Epithelial cell of prostate (primary cell): ENCODE data around the gene SEMA4A.
"Not testable (repeated sequence)": the region's sequence is repeated elsewhere in the genome, so short reads cannot be mapped to it uniquely, and the experiment has no call there.

Experiments used
- DNase-seq: peaks from one replicate; pipeline ENCODE4 v3.0.0-alpha.2; 2011; ENCODE audit warnings: low read depth, low spot score
- H3K27ac ChIP-seq: fragments of 450-650 bp; 2 replicates; pipeline ENCODE4 v1.5.1; 2017; ENCODE audit warnings: mild to moderate bottlenecking

The SEMA4A gene

GRCh38 chr1:156153362-156153761 lies at the start of gene SEMA4A:
Gene SEMA4A, plus strand, starts transcription at chr1:156153585. Its CDS starts 994 bp downstream, at chr1:156154579.
- peak; percentile 37 for DNase-seq
- H3K27ac ChIP-seq, result peak within 1 kb of the TSS; percentile 41

- H3K27ac ChIP-seq, result peak overlapping the region; percentile 84
- DNase-seq, result no peak
Measured at GRCh38 chr1:156104065-156104810, 49.1 kb upstream of the SEMA4A start.

GRCh38 chr1:156104861-156105832 lies 48.2 kb upstream of the SEMA4A start:
- peak overlapping the region; percentile 84 for H3K27ac ChIP-seq
- no peak for DNase-seq

- no peak for DNase-seq
- H3K27ac ChIP-seq, result peak overlapping the region; percentile 84
Measured at GRCh38 chr1:156106624-156107488, 46.5 kb upstream of the SEMA4A start.

- H3K27ac ChIP-seq, result no peak overlapping the region
- DNase-seq, result no peak
Measured at GRCh38 chr1:156108057-156108456, 45.3 kb upstream of the SEMA4A start.

- H3K27ac ChIP-seq, result no peak overlapping the region
- no peak for DNase-seq
Measured at GRCh38 chr1:156108664-156109241, 44.6 kb upstream of the SEMA4A start.

GRCh38 chr1:156110252-156110651 lies 43.1 kb upstream of the SEMA4A start:
- no peak overlapping the region for H3K27ac ChIP-seq
- DNase-seq, result no peak

GRCh38 chr1:156111355-156111962 lies 41.9 kb upstream of the SEMA4A start:
- H3K27ac ChIP-seq, result no peak overlapping the region
- no peak for DNase-seq

- no peak for DNase-seq
- no peak overlapping the region for H3K27ac ChIP-seq
Measured at GRCh38 chr1:156112276-156113137, 40.9 kb upstream of the SEMA4A start.

GRCh38 chr1:156113282-156113950 lies 40.0 kb upstream of the SEMA4A start:
- DNase-seq, result no peak
- H3K27ac ChIP-seq, result peak overlapping the region; percentile 99

GRCh38 chr1:156114101-156114918 lies 39.1 kb upstream of the SEMA4A start, which contains the start of gene LMNA:
Gene LMNA, plus strand, starts transcription at chr1:156114711. Its CDS starts 208 bp downstream, at chr1:156114919.
- peak; percentile 85 for DNase-seq
- H3K27ac ChIP-seq, result peak within 1 kb of the TSS; percentile 99

GRCh38 chr1:156114919-156115513 lies 38.4 kb upstream of the SEMA4A start:
- H3K27ac ChIP-seq, result peak overlapping the region; percentile 99
- DNase-seq, result no peak

- peak overlapping the region; percentile 99 for H3K27ac ChIP-seq
- DNase-seq, result no peak
Measured at GRCh38 chr1:156115514-156116374, 37.6 kb upstream of the SEMA4A start.

GRCh38 chr1:156116731-156117130 lies 36.7 kb upstream of the SEMA4A start:
- not testable (repeated sequence) for DNase-seq
- H3K27ac ChIP-seq, result peak overlapping the region; percentile 99

GRCh38 chr1:156117414-156118176 lies 35.8 kb upstream of the SEMA4A start:
- no peak for DNase-seq
- peak overlapping the region; percentile 99 for H3K27ac ChIP-seq
